GM21390 (cell line): ENCODE results near the gene POLL.
"Not testable (repeated sequence)": the region's sequence is repeated elsewhere in the genome, so short reads cannot be mapped to it uniquely, and the experiment has no call there.

Experiments used
- ATAC-seq: cut with Tn5 transposase; IDR thresholded peaks from one replicate; pipeline ENCODE4 v1.9.1; 2021; ENCODE audit not compliant: unreplicated experiment

The POLL gene

DNA sequence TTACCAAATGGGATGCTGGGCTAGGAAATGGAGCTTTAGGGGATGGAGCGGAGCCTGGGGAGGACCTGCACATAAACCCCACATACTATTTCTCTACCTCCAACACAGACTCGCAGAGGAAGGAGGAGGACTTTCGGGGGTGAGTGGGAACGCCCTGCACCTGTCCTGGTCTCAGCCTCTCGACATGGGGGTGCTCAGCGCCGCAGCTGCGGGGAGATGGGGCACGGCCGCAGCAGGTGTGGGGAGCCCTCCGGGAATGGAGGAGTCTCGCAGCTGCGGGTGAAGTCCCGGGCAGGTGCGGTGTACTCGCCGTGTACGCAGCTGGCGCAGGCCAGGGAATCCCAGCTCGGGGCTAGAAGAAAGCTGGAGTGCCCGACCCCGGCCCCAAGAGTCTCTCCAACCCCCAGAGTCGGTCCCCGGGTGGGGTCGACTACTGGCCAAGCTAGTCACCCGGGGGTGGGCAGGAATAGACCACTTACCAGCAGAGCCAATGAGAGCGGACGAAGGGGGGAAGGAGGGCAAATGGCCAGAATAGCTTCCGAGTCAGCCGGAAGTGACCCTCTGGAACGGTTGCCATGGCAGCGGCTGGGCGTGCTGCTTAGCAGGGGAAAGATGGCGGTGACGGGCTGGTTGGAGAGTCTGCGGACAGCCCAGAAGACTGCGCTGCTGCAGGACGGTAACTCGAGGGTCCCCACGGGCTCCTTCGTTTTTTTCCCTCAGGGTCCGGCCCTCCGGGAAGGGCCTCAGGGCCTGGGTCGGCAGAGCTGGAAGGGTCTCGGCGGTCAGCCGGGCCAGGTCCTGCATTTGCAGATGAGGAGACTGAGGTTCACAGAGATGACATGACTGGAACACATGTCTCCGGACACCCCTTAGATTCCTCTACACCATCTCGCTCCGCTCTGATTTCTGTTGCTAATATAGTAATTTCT is at the start of gene POLL, which contains the start of gene DPCD:
TSS of gene POLL (minus strand) at position 533 of the 929 bp plus-strand sequence. CDS start 897 bp downstream, outside the sequence.
TSS of gene DPCD (plus strand) at position 597 of the 929 bp plus-strand sequence. CDS start at position 613, 16 bp downstream.
- ATAC-seq, result peak; percentile 98

DNA sequence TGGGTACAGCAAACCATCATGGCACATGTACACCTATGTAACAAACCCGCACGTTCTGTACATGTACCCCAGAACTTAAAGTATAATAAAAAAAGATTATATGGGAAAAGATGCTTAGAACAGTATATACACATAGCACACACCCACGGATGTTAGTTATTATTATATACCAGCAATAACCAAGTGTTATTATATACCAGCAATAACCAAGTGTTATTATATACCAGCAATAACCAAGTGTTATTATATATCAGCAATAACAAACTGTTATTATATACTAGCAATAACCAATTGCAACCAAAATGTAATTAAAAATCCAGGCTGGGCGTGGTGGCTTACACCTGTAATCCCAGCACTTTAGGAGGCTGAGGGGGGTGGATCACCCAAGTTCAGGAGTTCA is 45.5 kb upstream of the POLL start:
- not testable (repeated sequence) for ATAC-seq

DNA sequence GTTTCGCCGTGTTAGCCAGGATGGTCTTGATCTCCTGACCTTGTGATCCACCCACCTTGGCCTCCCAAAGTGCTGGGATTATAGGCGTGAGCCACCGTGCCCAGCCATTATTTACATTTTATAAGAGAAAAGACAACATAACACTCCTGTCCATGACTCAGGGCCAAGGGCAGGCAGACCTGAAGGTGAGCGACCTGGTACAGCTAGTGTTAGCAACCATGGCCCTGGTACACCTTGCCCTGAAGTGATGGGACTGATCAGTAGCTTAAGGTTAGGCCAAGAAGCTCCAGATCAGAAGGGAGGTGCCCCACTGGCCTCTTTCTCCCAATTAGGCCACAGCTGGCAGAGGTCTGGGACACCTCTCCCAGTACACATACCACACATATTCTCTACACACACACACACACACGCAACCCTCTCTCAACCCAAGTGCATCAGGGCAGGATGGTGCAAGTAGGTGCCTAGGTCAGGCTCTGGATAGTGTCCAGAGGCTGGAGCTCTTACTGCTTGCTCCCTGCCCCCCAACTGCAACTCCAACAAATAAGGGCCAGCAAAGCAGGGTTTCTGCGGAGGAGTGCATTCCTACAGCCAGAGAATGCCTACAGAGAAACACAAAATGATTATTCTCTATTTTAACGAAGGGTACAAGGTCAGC is 43.9 kb upstream of the POLL start:
- no peak for ATAC-seq

DNA sequence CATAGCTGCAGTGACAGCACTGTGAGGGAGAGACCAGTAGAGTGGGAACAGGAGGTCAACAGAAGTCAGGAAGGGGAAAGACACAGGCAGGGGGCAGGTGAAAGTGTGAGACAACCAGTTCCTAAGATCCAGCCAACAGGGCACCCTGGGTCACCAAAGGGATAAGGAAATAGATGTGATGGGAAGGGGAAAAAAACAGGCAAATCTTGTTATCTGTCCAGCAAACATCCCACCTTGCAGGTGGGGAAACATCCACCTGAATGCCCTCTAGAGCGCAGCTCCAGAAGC is 42.5 kb upstream of the POLL start:
- ATAC-seq, result no peak

DNA sequence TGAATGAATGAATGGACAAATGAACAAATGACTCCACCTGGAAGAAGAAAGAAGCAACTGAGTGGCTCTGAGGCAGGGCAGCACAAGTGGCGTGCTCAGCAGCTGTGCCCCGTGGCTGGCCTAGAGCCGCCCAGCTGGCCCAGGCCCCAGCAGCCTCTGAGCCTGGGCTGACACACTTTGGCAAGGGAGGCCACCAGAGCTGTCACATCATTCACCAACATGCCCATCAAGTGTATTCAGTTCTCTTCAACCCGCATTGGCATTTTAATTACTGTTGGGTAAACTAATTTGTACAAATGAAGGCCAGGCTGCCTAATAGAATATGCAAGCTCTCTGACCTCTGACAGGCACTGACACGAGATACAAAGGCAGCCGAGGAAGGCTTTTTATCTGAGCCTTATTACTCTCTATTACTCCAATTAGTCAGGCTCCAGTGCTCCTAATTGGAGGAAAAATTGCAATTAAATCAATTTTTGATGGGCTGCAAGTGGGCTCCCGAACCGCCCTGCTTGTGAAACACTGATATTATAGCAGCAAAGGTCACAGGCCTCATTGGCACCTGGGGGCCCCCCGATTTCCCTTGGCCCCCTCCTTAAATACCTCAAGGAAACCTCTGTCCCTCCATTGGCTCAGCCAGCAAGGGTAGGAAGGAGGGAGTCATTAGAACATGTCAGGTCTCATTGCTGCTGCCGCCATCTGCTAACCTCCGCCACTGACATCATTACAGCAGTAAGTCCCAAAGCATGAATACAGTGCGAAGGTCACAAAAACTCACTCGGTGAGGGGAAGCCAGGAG is 42.0 kb upstream of the POLL start:
- ATAC-seq, result no peak

DNA sequence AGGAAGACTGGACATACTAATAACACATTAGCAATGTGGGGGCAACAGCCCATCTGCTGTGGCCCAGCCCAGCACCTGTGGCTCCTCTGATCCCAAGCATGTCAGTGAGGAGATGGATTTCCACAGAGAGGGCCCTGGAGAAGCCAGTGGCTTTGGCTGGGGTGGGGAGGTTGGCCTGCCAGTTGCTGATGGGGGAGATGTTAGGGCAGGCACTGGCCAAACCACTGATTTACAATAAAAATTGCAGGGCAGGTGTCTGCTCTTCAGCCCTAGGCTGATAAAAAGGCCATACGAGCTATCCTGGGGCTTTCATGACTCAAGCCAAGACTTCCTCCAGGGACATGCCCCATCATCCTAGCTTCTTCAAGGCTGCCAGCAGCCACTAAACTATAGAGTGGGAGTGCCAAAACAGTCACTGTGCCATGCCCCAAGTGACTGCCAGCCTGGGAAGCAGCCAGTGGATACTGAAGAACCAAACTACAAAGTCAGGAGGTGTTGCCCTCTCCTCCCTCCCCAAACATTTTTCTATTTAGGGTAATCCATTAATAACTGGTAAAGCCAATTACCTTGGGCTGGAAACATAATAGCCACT is 37.9 kb upstream of the POLL start:
- ATAC-seq, result no peak

DNA sequence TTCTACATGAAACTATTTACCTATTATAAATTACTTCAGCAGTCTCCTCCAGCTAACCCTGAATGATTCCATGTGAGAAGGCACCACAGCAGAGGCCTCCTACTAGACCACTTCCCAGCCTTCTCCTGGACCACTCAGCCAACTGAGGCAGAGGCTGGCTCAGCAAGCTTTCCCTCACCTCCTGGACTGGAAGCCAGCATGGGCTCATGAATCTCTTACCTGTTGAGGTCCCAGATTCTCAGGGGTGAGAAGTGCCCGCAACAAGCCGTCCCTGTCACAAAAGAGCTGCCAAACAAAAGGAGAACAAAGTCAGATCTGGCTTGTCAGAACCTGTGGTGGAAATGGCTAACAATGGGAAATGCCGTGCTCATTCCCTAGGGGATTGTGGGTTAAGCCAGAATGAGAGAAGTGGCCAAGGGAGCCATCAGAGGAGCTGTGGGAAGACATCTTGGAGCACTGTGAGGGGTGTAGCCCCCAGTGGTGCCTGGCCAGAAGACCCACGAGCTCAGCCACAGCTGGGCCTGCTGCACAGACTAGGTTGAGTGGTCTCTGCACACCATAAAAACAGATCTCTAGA is 36.6 kb upstream of the POLL start:
- ATAC-seq, result no peak

DNA sequence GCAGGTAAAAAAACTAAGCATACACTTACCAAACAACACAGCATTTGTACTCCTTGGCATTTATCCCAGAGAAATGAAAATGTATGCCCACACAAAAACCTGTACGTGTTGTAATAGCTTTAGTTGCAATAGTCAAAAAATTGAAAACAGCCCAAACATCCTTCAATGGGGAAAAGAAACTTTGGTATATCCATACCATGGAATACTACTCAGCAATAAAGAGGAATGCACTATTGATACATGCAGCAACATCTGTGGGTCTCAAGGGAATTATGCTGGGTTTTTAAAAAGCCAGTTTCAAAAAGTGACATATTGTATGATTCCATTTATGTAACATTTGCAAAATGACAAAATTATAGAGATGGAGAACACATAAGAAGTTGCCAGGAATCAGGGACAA is 35.5 kb upstream of the POLL start:
- no peak for ATAC-seq

DNA sequence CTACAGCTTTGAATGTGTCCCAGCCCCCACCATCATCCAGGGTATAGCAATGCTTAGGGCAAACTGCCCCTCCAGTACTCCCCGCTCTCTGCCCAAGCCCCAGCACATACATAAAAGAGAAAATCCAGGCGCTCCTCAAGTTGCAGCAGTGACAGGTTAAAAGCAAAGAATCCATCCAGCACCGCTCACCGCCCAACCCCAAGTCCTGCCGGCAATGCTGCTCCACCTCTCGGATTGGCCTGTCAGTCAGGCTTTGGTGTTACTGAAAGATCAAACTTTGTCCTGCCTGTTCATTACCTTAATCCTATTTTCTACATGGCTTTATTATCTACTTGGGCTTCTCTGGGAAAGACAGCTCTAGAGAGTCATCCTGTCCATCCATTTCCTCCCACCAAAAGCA is 31.9 kb upstream of the POLL start:
- ATAC-seq, result no peak

DNA sequence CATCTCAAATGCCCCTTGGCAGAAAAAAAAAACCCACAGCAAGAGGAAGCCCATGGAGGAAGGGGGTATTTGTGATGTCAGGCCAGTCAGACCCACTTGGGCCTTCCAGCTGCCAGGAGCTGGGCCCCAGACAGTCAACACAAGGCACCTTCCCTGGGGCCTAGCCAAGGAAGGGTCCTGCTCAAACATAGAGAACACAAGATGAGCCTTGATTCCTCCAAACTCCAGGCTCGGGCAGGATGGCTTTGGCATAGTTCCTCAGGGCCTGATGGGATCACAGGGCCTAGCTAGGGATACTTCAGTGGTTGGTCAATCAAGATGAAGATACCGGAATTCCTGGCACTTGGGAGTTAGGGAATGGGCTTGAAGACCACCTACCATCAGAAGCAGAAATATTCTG is 30.8 kb upstream of the POLL start:
- no peak for ATAC-seq

DNA sequence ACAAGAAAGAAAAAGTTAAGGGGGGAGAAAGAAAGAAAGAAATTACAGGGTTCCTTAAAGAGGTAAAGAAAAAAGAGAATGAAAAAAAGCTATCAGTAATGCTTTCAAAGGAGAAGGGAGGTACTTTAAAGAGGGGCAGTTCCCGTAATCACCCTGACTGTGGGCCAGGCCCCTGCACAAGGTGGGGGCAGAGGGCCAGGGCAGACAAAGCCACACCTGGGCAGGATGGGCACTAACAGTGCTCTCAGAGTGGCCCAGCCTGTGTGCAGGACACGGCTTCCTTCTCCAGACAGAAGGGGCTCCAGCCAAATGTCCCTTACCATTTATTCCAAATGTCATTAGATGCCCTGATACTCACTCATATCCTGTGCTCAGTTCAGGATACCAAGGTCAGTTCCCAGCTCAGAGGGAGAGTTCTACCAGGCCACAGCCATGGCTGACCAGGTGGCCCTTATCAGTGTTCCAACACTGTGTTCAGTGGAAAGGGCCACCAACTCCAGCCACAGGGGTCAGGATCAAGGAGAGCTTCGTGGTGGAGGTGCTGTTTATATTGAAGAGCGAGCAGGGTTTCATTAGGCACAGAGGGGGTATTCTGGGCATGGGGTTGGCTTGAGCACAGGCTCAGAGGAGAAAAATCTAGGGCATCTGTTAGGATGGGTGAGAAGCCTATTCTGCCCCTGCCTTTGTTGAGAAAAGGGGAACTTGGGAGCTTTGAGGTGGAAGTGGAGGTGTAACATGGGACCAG is 29.9 kb upstream of the POLL start:
- ATAC-seq, result no peak

DNA sequence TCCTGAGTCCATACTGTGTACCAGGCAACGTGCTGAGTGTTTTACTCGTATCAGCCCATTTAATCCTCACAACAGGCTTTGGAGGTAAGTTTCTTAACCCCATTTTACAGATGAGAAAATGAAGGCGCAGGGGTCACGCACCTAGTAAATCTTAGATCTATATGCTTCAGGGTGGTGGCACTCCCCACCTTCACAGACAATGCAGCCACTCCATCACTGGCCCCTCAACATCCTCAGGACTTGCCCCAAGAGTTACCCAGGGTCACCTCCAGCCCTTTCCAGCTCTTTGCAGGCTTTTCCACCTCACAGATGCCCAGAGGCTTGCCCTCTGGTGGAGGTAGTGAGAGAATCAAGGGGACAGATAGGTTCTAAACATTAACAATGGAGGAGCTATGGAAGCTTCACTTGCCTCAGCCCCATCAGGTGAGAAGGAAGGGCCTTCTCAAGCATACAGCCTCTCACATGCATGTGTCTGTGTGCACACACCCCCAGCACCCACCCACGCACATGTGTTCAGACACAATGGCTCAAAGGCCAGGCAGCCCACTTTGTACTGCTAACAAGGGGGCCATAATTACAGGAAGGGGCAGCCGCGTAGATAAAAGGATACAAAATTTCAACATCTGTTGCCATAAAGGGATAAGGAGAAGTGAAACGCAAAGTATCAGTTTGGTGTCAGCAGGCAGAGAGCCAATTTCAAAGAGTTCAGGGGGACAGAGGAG is 29.2 kb upstream of the POLL start:
- ATAC-seq, result no peak

DNA sequence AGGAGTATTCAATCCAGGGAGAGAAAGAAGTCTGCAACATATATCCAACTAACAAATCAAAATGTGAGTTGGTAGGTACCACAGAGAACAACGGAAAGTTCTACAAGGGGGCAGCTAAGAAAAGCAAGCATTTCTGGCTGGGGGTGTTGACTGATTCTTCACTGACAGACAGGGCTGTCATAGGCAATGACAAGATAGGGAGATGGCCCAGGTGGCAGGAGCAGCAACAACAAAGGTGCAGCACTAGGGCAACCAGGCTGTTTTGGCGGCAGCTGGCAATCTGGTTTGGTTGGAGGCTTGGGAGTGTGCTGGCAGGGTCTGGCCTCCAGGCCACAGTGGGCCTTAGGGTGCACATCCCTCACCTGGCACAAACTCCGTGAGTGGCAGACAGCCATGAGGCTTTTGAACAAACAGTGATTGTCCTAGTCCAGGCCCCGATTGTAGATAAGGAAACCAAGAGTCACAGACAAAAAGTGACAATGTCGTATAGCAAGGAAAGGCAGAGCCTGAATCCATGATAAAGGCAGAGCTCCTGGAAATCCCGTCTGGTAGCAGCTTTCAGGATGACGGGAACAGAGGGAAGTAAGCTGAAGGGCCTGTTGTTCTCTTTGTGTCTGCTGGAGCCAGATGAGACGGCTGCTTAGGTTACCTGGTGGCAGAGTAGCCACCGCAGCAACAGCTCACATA is 28.5 kb upstream of the POLL start:
- ATAC-seq, result no peak

DNA sequence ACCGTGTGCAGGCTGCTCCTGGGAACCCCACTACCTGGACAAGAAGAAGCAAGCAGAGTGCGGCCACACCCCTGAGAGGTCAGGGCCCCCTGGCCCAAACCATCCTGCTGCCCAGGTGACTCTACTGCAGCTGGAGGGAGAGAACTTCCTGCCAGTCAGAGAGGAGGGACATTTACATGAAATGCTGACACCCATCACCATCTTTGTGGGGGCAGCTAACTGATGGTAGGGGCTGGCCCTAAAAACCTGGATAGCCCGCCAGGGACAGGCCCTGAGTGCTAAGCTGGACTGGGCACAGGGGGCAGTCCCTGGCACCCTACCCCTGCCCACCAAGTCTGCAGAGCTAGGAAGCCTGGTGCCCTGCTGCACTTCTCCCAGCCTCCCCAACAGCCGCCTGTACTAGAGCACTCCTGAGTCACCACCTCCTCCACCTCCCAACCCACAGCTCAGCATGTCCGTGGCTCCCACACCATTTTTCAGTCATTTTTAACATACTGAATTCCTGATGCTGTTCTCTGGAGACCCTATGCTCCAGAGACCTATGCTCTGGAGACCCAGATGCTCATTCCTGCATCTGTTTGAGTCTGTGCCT is 27.6 kb upstream of the POLL start:
- ATAC-seq, result no peak

DNA sequence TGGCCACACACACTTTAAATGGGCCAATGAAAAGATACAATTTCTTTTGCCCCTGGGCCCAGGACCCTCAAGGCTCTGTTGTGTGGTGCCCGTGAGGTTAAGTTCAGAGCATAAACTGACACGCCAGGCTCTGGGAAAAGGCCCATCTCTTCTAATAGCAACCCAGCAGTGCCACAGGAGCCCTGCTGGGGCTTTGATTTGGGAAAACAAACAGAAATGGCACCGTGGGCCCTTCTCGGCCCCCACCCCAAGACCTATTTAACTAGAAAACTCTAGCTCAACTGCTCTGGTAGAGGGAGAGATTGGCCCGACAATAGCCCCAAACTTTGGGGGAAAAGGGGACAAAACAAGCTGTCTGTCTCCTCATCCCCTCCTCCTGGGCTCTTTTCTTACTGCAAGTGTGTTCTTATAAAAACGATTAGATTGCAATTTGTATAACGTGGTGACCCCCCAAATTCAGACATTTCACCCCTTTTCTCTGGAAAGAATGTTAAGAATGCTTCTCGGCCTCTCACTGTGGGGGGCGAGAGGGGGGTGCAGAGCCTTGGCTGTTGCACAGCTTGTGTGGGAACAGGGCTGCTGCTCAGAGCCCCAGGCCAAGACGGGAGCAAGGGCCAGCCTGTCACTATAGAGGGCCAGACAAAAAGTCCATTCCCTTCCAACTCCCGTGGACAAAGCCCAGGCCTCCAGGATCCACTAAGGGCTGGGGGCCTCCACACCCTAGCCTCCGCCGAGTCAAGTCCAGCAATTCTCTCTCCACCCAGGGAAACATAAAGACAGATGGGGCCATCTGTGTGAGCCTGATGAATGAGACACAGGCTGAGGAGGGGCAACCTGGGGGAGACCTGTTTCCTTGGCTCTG is 26.8 kb upstream of the POLL start:
- no peak for ATAC-seq

DNA sequence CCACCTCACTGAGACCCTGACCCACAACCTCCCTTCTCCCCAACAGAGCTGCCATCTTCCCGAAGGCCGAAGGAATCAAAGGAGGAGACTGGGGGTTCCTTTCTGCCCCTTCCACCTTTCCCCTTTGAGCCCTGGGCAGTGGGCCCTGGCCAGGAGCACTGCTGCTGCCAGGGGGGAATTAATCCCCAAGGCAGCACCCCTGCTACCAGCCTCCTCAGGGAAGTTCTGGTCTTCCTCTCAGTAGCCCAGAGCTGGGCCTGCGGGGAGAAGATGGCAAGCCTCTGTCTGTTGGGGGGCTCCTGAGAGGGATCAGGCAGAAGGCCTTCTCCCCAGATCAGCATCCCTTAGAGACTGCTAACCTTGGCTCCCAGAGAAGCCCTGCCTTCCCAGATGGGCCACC is 25.6 kb upstream of the POLL start:
- no peak for ATAC-seq

DNA sequence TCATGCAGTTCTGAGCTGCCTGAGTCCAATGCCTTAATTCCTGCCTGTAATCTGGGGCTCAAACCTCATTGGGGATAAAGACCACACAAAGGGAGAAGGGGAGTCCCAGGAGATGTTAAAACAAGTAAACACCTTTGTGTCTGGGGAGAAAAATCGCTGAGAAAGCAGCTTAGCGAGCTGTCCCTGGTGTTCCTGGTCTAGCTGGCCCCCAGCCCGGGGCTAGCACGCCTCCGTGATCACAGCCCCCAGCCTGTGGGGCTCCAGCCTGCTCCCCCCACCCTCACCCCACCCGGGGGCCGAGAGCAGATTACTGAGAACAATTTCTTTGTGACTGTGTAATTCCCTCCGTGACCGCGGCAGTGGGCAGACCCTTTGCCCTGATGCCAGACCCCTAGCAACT is 24.8 kb upstream of the POLL start:
- ATAC-seq, result no peak

DNA sequence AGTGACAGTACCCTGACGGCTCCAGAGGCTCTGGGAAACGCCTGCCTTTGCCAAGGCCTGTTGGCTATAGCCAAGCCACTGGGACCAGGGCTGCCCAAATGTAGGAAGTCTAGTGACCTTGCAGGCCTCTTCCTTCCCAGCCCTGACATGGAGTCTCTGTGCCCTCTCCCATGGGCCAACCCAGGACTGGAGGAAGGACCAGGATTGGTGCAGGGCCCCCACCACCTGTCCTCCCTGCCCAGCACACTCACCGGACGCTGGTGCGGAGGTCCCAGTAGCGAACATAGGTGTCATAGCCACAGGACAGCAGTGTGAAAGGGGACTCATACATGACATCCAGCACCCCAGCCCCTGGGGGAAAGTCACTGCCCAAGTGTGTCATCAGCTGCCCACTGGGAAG is 24.0 kb upstream of the POLL start:
- ATAC-seq, result no peak
